ENCODE data around the gene AMZ2.

AMZ2 gene

DNA sequence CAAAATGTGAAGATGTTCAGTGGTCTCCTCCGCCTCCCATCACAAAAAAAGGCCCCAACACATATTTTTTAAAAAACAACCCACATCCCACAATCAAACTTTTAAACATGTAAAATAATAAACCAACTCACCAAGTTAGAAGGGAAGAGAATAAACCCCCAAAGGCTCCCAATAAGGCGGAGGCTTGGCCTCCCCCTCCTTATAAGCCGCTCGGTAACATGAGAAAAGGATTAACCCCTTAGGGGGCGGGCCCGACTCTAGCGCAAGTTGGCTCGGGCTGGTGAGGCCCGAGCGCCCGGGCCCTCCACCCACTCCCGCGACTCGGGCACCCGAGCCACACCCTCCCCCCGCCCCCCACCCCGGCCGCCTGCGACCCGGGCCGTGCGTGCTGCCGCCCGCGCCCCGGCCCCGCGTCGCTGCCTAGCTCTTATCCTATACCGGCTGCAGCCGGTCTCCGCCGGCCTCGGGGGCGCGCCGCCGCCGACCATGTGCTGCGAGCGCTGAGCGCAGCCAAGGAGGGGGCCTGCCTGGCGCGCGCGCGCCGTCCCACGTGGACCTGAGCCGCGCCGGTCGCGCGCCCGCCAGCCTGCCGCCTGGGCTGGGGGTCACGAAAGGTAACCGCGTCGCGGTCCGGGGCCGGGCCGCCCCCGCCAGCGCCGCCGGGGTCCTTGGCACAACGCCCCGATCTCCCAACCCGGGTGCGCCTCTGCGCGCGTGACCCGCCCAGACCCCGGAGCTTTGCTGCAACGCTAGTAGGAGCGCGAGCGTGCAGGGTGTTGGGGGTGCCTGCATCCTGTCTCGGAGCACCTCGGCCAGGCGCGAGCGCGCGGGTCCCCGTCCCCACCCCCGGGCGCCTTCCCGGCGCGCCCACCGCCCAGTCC, 43.4 kb downstream of the AMZ2 start, which contains the start of the genes ARSG and SLC16A6:
ARSG (plus strand) TSS at position 541 of the 881 bp plus-strand sequence. CDS start 15,999 bp downstream, outside the sequence.
SLC16A6 (minus strand) TSS at position 173 of the 881 bp plus-strand sequence. CDS start 12,807 bp downstream, outside the sequence.
- DNase-seq: peak; percentile 17

DNA sequence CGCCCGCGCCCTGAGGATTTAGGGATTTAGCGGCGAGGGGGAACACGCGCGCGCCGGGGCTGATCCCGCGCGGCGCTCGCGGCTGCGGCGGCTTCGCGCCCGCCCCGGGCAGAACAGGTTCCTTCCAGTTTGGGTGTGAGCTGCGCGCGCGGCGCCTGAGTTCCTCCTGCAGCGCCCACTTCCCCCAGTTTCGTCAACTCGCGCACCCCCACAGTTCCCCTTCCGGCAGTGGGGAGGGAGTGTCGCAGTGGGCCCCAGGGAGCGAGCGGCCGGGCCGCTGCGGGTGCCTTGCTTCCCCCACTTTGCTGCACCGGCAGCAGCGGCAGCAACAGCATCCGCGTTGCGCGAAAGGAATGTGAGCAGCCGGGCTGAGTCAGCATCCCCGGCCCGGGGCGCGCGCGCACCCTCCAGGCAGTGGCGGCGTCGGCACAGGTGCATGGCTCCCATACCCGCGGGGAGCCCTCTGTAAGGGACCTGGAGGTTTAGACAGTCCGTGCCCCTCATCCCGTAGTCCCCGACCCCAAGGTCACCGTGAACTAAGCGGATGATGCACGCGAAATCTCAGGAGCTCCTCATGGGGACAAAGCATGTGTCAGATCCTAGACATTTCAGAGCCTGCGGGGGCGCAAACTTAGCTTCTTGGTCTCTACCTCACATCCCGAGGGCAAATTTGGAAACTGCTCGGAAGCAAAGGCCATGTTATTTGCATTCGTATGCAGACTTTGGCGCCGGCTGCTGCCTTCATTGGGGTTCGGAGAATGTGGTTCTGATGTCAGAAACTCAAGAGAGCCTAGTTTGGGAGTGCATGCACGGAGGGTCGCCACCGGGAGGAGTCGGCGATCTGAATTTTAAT, 44.2 kb downstream of the AMZ2 start:
- peak; percentile 50 for DNase-seq

DNA sequence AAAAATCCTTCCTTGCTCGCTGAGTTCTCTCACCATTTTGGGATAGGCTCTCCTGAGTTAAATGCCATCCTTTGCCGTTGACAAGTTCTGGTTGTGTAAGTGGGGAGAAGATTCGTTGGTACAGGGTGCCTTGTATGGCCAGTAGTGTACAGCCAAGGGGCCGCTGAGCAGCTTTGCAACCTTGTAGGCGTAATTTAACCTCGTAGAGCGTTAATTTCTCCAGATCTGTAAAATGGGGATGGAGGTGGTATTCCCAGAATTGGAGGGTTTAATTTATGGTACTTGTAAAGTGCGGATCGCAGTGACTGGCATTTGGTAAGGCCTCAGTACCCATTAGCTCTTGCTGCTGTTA, 44.8 kb downstream of the AMZ2 start:
- DNase-seq: no peak

DNA sequence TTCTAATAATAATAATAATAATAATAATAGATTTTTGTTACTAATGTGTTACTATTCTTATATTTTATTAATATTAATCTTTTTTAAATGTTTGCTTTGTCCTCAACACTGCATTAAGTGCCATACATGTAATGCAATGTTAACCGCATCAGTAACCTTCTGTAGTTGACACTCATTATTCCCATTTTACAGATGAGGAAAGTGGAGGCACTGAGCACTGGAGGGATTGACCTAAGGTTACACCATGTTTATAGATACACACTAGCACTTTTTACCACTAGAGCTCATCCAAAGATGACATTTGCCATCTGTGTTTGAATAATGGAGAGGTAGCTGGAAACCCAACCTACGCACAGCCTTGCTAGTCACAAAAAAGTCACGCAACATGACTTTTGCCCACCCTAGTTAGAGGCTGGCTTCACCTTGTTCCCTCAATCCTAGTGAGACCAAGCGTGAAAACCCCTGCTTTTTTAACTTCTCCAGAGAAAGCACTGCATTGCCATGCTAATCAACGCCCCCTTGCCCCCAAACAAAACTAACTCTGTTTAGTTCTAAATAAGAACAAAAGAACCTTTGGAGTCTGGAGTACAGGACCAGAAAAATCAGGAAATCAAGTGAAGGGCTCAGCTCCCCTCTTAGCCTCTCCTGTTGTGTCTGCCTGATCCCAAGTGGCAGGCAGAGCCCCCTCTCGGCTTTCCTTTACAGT, 45.8 kb downstream of the AMZ2 start:
- DNase-seq: no peak

DNA sequence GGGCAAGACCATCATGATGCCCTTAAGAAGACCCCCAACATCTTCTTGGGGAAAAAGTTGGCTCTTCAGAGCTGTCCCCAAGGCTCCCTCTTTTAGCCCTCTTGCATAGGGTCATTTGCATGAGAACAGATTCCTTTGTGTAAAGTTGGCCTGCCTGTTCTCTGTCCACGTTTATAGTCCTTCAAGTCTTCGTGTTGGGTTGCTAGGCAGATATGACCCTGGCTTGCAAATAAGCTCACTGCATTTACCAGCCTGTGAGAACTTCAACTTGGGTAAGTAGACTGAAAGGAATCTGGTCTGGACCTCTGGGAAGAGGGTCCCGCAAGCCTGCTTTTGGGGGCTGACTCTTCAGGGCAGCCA, 46.3 kb downstream of the AMZ2 start:
- no peak for DNase-seq

DNA sequence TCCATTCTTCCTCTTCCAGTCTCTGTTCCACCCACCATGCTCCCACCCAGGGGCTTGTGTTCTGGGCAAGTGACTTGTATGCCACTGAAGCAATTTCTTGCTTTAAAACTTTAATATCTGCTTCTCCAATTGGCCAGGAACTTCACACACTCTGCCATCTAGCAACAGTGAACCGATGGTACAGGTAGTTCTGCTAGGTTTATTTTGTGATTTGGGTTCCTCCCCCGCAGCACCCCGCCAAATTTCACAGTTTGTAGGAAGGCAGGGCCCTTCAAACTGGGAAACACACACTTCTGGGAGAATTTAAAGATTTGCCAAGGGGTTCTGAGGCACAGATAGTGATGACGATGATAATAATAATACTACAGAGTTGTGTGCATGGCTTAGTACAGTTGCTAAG, 46.8 kb downstream of the AMZ2 start:
- no peak for DNase-seq

DNA sequence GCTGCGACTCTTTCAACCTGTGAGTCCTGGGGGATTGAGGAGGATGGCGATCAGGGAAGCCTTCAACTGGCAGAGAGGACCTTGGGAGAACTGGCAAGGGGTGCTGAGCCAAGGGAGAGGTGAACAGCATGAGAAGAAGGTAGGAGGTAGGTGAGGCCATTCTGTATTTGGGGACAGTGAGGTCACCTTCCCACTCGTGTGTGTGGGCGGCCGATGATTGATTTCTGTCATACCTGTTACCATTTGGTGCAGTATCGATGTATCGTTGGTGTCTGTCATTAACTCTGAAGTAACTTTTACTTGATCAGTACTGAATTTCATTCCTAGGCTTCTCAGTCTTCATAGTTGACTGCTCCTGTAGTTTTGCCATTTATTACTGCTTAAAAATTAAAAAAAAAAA, 47.2 kb downstream of the AMZ2 start:
- no peak for DNase-seq

DNA sequence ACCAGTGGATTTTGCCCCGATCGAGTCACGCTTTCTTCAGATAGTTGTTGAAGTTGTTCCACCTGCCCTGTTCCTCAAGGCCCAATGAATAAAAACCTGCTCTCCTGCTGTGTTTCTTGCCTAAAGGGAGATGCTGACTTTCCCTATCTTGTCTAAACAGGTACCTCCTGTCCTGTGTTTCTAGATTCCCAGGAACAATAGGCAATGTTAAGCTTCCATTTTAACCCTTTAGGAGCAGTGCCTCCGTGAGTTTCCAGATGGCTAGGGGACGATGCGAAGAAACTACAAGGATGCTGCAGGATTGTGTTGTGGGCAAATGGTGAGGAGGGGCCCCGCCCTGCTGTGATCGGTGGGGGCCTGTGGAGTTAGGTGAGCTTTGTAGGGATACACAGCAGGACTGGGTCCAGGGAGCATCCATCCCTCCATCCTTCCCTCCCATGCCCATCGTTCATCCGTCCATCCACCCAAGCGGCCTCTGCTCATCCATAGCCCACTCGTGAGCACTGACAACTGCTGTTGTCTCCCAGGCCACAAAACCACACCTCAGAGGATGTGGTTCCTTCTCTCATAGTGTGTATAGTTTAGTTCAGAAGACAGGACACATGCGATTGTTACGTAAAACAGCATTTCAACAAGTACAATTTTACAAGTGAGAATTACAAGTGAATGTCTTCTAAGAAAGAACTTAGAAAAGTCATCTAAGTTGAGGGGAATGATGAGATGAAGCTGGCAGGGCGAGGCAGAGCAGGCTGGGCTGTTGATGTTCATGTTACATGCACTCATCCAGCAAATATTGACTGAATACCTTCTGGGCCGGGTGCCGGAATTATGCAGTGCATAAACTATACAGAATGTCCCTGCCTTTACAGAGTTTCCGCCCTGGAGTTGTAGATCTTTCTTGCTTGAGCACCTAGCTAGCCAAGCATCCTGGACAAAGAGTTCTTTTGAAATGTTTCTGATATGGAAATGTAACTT, 48.7 kb downstream of the AMZ2 start:
- DNase-seq: no peak

DNA sequence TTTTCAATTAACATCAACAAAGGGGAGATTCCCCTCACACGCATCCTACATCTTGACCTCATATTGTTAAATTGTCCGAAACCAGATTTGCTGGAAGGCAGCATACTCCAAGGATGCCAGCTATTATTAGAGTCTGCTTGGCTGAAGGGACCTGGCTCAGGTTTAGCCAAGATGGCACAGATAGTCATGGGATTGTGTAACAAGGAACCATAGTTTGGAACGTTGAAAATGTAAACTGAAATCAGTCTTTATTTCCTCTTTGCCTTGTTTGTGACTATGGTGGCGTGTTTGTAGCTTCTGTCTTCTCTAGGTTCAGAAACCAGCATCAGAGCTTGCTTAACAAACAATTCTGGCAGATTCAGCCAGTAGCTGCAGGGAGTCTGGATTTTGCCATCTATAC, 49.4 kb downstream of the AMZ2 start:
- DNase-seq: no peak

DNA sequence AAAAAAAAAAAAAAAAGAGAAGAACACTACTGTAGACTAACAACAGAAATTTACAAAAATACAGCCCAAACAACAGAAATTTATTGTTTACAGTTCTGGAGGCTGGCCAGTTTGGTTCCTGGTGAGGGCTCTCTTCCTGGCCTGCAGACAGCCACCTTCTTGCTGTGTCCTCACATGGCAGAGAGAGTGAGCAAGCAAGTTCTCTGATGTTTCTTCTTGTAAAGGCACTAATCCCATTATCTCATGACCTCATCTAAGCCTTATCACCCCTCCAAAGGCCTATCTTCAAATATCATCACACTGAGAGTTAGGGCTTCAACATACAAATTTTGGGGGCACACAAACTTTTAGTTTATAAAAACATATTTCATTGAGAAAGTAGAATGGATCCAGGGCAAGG, 50.8 kb downstream of the AMZ2 start:
- DNase-seq: no peak

DNA sequence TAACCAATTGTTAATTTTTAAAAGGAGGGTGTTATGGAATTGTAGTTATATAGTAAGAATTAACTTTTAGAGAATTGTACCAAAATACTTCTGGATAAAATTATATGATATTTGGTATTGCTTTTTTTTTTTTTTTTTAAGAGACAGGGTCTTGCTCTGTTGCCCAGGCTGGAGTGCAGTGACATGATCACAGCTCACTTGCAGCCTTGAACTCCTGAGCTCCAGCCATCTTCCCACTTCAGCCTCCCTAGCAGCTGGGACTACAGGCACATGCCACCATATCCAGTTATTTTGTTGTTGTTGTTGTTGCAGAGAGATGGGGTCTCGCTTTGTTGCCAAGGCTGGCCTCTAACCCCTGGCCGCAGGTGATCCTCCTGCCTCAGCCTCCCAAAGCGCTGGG, 52.0 kb downstream of the AMZ2 start:
- no peak for DNase-seq

DNA sequence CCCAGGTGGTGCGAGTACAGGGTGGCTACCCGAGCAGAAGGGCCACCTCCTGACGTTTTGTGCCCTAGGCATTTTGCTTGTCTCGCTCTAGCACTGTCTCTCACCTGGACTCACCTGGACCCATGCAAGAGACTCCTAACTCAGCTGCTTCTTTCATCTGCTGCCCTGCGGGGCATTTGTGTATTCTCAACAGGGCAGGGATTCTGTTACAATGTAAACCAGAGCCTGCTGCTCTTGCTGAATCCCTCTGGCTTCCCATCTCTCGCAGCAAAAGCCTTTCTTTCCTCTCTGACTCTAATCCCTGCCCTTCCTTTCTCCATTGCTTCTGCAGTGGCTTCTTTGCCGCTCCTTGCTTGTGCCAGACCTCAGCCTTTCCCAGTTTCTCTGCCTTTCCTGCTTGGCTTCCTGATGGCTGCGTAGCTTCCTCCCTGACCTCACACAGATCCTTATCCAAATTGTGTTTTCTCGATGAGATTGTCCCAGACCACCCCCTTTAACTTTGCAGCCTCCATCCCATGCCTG, 53.7 kb downstream of the AMZ2 start:
- no peak for DNase-seq

DNA sequence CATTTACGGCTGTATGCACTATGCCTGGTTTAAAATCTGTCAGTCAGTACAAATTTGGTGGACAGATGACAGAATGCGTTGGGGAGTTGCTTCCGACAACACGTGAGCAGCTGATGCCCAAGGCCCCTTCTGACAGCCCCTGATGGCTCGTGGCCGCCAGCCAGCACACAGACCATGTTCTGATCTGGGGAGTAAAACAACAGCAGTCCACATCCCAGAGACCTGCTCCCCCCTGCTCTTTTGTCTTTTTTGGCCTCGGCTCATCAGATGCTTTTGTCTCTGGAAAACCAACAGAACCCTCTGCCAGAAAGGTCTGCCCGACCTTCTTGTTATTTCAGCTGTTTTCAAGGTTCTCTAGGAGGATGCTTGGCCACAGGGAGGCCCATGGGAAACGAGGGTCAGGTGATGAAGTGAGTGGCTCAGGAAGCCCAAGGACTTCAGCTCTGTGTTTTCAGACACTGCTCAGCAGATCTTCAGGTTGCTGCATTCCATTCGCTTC, 54.3 kb downstream of the AMZ2 start:
- no peak for DNase-seq

DNA sequence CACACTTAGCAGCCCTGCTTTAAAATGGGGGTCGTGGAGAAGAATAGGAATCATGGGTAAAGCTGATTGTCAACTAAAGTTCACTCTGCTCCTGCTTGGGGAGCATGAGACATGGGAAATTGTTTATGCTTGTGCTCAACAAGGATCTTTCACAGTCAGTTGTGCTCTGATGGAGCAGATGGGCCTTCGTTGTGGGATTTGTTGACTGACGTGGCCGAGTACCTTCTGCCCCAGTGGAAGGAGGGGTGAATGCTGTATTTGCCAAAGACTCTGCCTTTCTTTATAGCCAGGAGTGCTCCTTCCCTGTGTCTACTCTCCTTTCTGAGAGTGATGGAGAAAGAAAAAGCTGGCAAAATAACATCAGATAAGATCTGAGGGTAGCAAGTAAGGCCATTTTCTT, 54.8 kb downstream of the AMZ2 start:
- no peak for DNase-seq

DNA sequence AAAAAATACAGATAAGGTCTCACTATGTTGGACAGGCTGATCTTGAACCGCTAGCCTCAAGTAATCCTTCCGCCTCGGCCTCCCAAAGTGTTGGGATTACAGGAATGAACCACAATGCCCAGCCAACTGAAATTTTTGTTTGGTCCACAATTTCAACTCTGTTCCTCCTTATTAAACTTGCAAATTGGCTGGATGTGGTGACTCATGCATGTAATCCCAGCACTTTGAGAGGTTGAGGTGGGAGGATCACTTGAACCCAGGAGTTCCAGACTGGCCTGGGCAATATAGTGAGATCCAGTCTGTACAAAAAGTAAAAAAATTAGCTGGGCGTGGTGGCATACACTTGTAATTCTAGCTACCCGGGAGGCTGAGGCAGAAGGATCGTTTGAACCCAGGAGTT, 56.9 kb downstream of the AMZ2 start:
- DNase-seq: no peak

DNA sequence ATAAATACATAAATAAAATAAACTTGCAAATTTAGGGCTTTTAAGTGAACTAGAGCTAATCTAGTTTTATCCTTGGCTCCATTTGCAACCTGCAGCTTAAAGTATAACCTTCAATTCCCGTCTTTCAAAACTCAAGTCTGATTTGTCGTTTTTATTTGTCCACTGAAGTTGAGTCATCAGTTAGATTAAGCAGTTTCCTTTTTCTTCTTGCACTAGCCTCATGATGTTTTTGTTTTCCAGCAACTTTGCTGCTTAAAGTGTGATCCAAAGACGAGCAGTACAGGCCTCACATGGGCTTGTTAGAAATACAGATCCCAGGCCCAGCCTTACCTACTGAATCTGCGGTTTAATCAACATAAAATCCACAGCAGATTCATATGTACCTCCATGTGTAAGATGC, 57.3 kb downstream of the AMZ2 start:
- DNase-seq: no peak
